ENCODE measurements around the gene AKNA.

Gene AKNA, protein sequence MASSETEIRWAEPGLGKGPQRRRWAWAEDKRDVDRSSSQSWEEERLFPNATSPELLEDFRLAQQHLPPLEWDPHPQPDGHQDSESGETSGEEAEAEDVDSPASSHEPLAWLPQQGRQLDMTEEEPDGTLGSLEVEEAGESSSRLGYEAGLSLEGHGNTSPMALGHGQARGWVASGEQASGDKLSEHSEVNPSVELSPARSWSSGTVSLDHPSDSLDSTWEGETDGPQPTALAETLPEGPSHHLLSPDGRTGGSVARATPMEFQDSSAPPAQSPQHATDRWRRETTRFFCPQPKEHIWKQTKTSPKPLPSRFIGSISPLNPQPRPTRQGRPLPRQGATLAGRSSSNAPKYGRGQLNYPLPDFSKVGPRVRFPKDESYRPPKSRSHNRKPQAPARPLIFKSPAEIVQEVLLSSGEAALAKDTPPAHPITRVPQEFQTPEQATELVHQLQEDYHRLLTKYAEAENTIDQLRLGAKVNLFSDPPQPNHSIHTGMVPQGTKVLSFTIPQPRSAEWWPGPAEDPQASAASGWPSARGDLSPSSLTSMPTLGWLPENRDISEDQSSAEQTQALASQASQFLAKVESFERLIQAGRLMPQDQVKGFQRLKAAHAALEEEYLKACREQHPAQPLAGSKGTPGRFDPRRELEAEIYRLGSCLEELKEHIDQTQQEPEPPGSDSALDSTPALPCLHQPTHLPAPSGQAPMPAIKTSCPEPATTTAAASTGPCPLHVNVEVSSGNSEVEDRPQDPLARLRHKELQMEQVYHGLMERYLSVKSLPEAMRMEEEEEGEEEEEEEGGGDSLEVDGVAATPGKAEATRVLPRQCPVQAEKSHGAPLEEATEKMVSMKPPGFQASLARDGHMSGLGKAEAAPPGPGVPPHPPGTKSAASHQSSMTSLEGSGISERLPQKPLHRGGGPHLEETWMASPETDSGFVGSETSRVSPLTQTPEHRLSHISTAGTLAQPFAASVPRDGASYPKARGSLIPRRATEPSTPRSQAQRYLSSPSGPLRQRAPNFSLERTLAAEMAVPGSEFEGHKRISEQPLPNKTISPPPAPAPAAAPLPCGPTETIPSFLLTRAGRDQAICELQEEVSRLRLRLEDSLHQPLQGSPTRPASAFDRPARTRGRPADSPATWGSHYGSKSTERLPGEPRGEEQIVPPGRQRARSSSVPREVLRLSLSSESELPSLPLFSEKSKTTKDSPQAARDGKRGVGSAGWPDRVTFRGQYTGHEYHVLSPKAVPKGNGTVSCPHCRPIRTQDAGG (N-terminal part only)

DNA sequence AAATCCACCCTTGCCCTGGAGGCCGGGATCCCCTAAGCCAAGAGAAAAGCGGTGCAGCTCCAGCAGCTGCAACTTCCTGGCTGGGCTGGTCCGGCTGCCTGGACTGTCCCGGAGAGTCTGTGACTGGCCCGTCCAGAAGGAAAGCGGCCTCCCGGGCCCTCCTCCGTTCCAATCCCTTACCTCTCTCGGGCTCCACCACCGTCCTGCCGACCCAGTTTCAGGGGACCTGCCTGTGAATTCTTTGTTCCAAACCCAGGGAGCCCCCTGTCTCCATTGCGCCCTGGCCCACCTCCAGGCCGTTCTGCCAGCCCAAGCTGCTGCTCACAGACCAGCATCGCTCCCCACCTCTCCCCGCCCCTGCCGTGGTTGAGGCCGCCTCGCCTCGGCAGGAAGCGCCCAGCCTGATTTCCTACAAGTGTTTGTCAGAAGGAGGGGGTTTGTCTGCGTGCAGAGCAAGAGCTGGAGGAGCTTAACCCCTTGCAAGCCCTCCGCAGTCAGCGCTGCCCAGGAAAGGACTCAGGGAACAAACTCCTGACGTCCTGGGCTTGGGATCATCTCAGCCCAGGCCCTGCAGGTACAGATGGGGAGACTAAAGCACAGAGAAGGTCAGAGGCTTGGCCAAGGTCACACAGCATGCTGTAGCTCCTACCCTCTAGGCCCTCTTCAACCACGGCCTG lies at the start of gene AKNA:
Gene AKNA (minus strand): TSS at position 303 of the 677 bp plus-strand sequence. CDS start 6,649 bp downstream, outside the sequence.
- no peaks in the 10 kb centered on the region for H3K27me3 ChIP-seq (ENCODE audit: control insufficient read depth in 5 of 5, insufficient read depth in 4 of 5, low read length in 5 of 5)
- H3K4me1 ChIP-seq (ENCODE audit: control insufficient read depth in 5 of 5, insufficient read depth in 5 of 5, low read length in 5 of 5): peaks cover 42 to 98% (median 96%) of the 10 kb centered on the region in 5 donors
- no peaks in the 10 kb centered on the region for H3K36me3 ChIP-seq (ENCODE audit: control insufficient read depth in 5 of 5, insufficient read depth in 5 of 5, low read length in 5 of 5)
- H3K4me3 ChIP-seq (ENCODE audit: low read depth in 1 of 5, low read length in 5 of 5): peak within 1 kb of the TSS; percentile 75 to 85 (median 77)
- peak within 1 kb of the TSS; percentile 62 to 89 (median 86) for H3K9ac ChIP-seq (ENCODE audit: low read length in 5 of 5)
- H3K27ac ChIP-seq (ENCODE audit: low read depth, low read length): peak within 1 kb of the TSS; percentile 96
- no peaks in the 10 kb centered on the region for H3K9me3 ChIP-seq (ENCODE audit: control insufficient read depth in 5 of 5, low read length in 5 of 5)

GRCh38 chr9:114437401-114437893 lies 49.7 kb upstream of the AKNA start:
- H3K4me3 ChIP-seq (ENCODE audit: low read depth in 1 of 5, low read length in 5 of 5): no peak overlapping the region
- no peaks in the 10 kb centered on the region for H3K9me3 ChIP-seq (ENCODE audit: control insufficient read depth in 5 of 5, low read length in 5 of 5)
- H3K4me1 ChIP-seq (ENCODE audit: control insufficient read depth in 5 of 5, insufficient read depth in 5 of 5, low read length in 5 of 5): no peaks in the 10 kb centered on the region
- H3K27ac ChIP-seq (ENCODE audit: low read depth, low read length): no peak overlapping the region
- H3K9ac ChIP-seq (ENCODE audit: low read length in 5 of 5): no peak overlapping the region
- H3K27me3 ChIP-seq (ENCODE audit: control insufficient read depth in 5 of 5, insufficient read depth in 4 of 5, low read length in 5 of 5): no peaks in the 10 kb centered on the region
- H3K36me3 ChIP-seq (ENCODE audit: control insufficient read depth in 5 of 5, insufficient read depth in 5 of 5, low read length in 5 of 5): no peaks in the 10 kb centered on the region

- Histone ChIP-seq H3K27ac (ENCODE audit: low read depth, low read length) (no peak overlapping the region), H3K9ac (ENCODE audit: low read length in 5 of 5) (no peak overlapping the region), H3K4me1 (ENCODE audit: control insufficient read depth in 5 of 5, insufficient read depth in 5 of 5, low read length in 5 of 5) (no peaks in the 10 kb centered on the region), H3K4me3 (ENCODE audit: low read depth in 1 of 5, low read length in 5 of 5) (no peak overlapping the region), H3K9me3 (ENCODE audit: control insufficient read depth in 5 of 5, low read length in 5 of 5) (no peaks in the 10 kb centered on the region), H3K27me3 (ENCODE audit: control insufficient read depth in 5 of 5, insufficient read depth in 4 of 5, low read length in 5 of 5) (peaks cover 0 to 4% (median 0%) of the 10 kb centered on the region in 5 donors), H3K36me3 (ENCODE audit: control insufficient read depth in 5 of 5, insufficient read depth in 5 of 5, low read length in 5 of 5) (no peaks in the 10 kb centered on the region)
Observed at GRCh38 chr9:114434878-114435311, 47.1 kb upstream of the AKNA start.

DNA sequence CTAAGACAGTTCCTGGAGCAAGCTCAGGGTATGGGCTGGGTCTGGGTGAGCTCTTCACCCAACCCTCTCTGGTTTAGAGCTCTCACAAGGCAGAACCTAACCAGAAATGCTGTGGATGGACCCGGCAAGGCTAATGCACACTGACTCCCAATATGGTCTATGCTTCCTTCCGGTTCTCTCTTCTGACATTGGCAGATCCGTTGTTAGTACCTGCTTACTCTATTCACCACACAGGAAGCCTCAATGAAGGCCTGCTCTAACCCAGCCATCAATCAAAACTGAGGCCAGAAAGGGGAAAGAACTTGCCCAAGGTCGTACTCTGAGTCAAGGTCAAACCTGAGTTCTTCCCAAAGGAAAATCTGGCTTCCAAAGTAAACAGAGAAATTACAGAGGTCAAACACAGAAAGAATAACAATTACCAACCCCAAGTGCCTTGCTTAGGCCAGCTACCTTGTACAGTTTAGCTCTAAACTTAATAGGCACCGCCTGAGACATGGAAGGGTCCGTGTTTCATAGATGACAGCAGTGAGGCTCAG lies 46.0 kb upstream of the AKNA start:
- H3K9ac ChIP-seq (ENCODE audit: low read length in 5 of 5): no peak overlapping the region
- H3K4me1 ChIP-seq (ENCODE audit: control insufficient read depth in 5 of 5, insufficient read depth in 5 of 5, low read length in 5 of 5): no peaks in the 10 kb centered on the region
- H3K27ac ChIP-seq (ENCODE audit: low read depth, low read length): no peak overlapping the region
- no peaks in the 10 kb centered on the region for H3K36me3 ChIP-seq (ENCODE audit: control insufficient read depth in 5 of 5, insufficient read depth in 5 of 5, low read length in 5 of 5)
- no peak overlapping the region for H3K4me3 ChIP-seq (ENCODE audit: low read depth in 1 of 5, low read length in 5 of 5)
- H3K9me3 ChIP-seq (ENCODE audit: control insufficient read depth in 5 of 5, low read length in 5 of 5): no peaks in the 10 kb centered on the region
- peaks cover 0 to 4% (median 0%) of the 10 kb centered on the region in 5 donors for H3K27me3 ChIP-seq (ENCODE audit: control insufficient read depth in 5 of 5, insufficient read depth in 4 of 5, low read length in 5 of 5)

- H3K36me3 ChIP-seq (ENCODE audit: control insufficient read depth in 5 of 5, insufficient read depth in 5 of 5, low read length in 5 of 5): no peaks in the 10 kb centered on the region
- no peak overlapping the region for H3K4me3 ChIP-seq (ENCODE audit: low read depth in 1 of 5, low read length in 5 of 5)
- no peaks in the 10 kb centered on the region for H3K4me1 ChIP-seq (ENCODE audit: control insufficient read depth in 5 of 5, insufficient read depth in 5 of 5, low read length in 5 of 5)
- no peaks in the 10 kb centered on the region for H3K9me3 ChIP-seq (ENCODE audit: control insufficient read depth in 5 of 5, low read length in 5 of 5)
- no peak overlapping the region for H3K9ac ChIP-seq (ENCODE audit: low read length in 5 of 5)
- H3K27me3 ChIP-seq (ENCODE audit: control insufficient read depth in 5 of 5, insufficient read depth in 4 of 5, low read length in 5 of 5): peaks cover 0 to 4% (median 0%) of the 10 kb centered on the region in 5 donors
- no peak overlapping the region for H3K27ac ChIP-seq (ENCODE audit: low read depth, low read length)
Observed at GRCh38 chr9:114433086-114433485, 45.3 kb upstream of the AKNA start.

- peaks cover 0 to 4% (median 0%) of the 10 kb centered on the region in 5 donors for H3K27me3 ChIP-seq (ENCODE audit: control insufficient read depth in 5 of 5, insufficient read depth in 4 of 5, low read length in 5 of 5)
- H3K4me1 ChIP-seq (ENCODE audit: control insufficient read depth in 5 of 5, insufficient read depth in 5 of 5, low read length in 5 of 5): no peaks in the 10 kb centered on the region
- no peak overlapping the region for H3K27ac ChIP-seq (ENCODE audit: low read depth, low read length)
- no peaks in the 10 kb centered on the region for H3K36me3 ChIP-seq (ENCODE audit: control insufficient read depth in 5 of 5, insufficient read depth in 5 of 5, low read length in 5 of 5)
- no peak overlapping the region for H3K9ac ChIP-seq (ENCODE audit: low read length in 5 of 5)
- H3K4me3 ChIP-seq (ENCODE audit: low read depth in 1 of 5, low read length in 5 of 5): no peak overlapping the region
- H3K9me3 ChIP-seq (ENCODE audit: control insufficient read depth in 5 of 5, low read length in 5 of 5): no peaks in the 10 kb centered on the region
Observed at GRCh38 chr9:114432323-114433067, 44.7 kb upstream of the AKNA start.

- Histone ChIP-seq H3K27me3 (ENCODE audit: control insufficient read depth in 5 of 5, insufficient read depth in 4 of 5, low read length in 5 of 5) (peaks cover 0 to 4% (median 0%) of the 10 kb centered on the region in 5 donors), H3K9me3 (ENCODE audit: control insufficient read depth in 5 of 5, low read length in 5 of 5) (no peaks in the 10 kb centered on the region), H3K4me1 (ENCODE audit: control insufficient read depth in 5 of 5, insufficient read depth in 5 of 5, low read length in 5 of 5) (no peaks in the 10 kb centered on the region), H3K9ac (ENCODE audit: low read length in 5 of 5) (no peak overlapping the region), H3K27ac (ENCODE audit: low read depth, low read length) (no peak overlapping the region), H3K36me3 (ENCODE audit: control insufficient read depth in 5 of 5, insufficient read depth in 5 of 5, low read length in 5 of 5) (no peaks in the 10 kb centered on the region), H3K4me3 (ENCODE audit: low read depth in 1 of 5, low read length in 5 of 5) (no peak overlapping the region)
Observed at GRCh38 chr9:114431770-114432169, 44.0 kb upstream of the AKNA start.

- peaks cover 0 to 4% (median 0%) of the 10 kb centered on the region in 5 donors for H3K27me3 ChIP-seq (ENCODE audit: control insufficient read depth in 5 of 5, insufficient read depth in 4 of 5, low read length in 5 of 5)
- no peaks in the 10 kb centered on the region for H3K4me1 ChIP-seq (ENCODE audit: control insufficient read depth in 5 of 5, insufficient read depth in 5 of 5, low read length in 5 of 5)
- no peak overlapping the region for H3K4me3 ChIP-seq (ENCODE audit: low read depth in 1 of 5, low read length in 5 of 5)
- H3K36me3 ChIP-seq (ENCODE audit: control insufficient read depth in 5 of 5, insufficient read depth in 5 of 5, low read length in 5 of 5): no peaks in the 10 kb centered on the region
- H3K27ac ChIP-seq (ENCODE audit: low read depth, low read length): no peak overlapping the region
- no peak overlapping the region for H3K9ac ChIP-seq (ENCODE audit: low read length in 5 of 5)
- no peaks in the 10 kb centered on the region for H3K9me3 ChIP-seq (ENCODE audit: control insufficient read depth in 5 of 5, low read length in 5 of 5)
Observed at GRCh38 chr9:114431003-114431402, 43.2 kb upstream of the AKNA start.

All from subcutaneous abdominal adipose tissue (tissue), 5 donors.